ENCODE results near the gene PTPRF.

PTPRF gene

GRCh38 chr1:43556782-43557181 is 26.1 kb downstream of the PTPRF start:
- DNase-seq = no peak

- DNase-seq = no peak
These were observed 27.1 kb downstream of the PTPRF start for GRCh38 chr1:43557744-43558245.

GRCh38 chr1:43558346-43558841 is 27.7 kb downstream of the PTPRF start:
- DNase-seq = no peak

GRCh38 chr1:43559714-43560113 is 29.0 kb downstream of the PTPRF start:
- DNase-seq = no peak

- DNase-seq = no peak
These were observed 29.6 kb downstream of the PTPRF start for GRCh38 chr1:43560286-43560685.

GRCh38 chr1:43563876-43564539 is 33.3 kb downstream of the PTPRF start:
- peak; percentile 92 for DNase-seq

GRCh38 chr1:43564551-43565348 is 34.1 kb downstream of the PTPRF start:
- DNase-seq = peak; percentile 97

- DNase-seq = peak; percentile 81
These were observed 35.1 kb downstream of the PTPRF start for GRCh38 chr1:43565600-43566360.

- DNase-seq = no peak
These were observed 35.8 kb downstream of the PTPRF start for GRCh38 chr1:43566382-43567044.

- no peak for DNase-seq
These were observed 38.5 kb downstream of the PTPRF start for GRCh38 chr1:43569175-43569574.

GRCh38 chr1:43570277-43570676 is 39.6 kb downstream of the PTPRF start:
- no peak for DNase-seq

- DNase-seq = no peak
These were observed 40.0 kb downstream of the PTPRF start for GRCh38 chr1:43570715-43571114.

GRCh38 chr1:43572084-43572483 is 41.4 kb downstream of the PTPRF start:
- no peak for DNase-seq

GRCh38 chr1:43572538-43572937 is 41.9 kb downstream of the PTPRF start:
- no peak for DNase-seq

- DNase-seq = no peak
These were observed 42.5 kb downstream of the PTPRF start for GRCh38 chr1:43573066-43573800.

GRCh38 chr1:43576521-43576920 is 45.8 kb downstream of the PTPRF start:
- no peak for DNase-seq

GRCh38 chr1:43577655-43578542 is 47.2 kb downstream of the PTPRF start:
- DNase-seq = no peak

- DNase-seq = no peak
These were observed 49.4 kb downstream of the PTPRF start for GRCh38 chr1:43580039-43580438.

- DNase-seq = peak; percentile 99
These were observed 51.5 kb downstream of the PTPRF start for GRCh38 chr1:43582162-43582566.

GRCh38 chr1:43583058-43583457 is 52.4 kb downstream of the PTPRF start:
- DNase-seq = no peak

- DNase-seq = no peak
These were observed 53.5 kb downstream of the PTPRF start for GRCh38 chr1:43584204-43584603.
